NAMALWA (cell line): ENCODE data around the gene C20orf204.
A peak's percentile ranks its signal among the peaks of the same experiment; 100 is the strongest.

Source experiments
- DNase-seq: peaks from one replicate; pipeline ENCODE4 v3.0.0-alpha.2; 2015; ENCODE audit warnings: low spot score

Gene C20orf204

DNA sequence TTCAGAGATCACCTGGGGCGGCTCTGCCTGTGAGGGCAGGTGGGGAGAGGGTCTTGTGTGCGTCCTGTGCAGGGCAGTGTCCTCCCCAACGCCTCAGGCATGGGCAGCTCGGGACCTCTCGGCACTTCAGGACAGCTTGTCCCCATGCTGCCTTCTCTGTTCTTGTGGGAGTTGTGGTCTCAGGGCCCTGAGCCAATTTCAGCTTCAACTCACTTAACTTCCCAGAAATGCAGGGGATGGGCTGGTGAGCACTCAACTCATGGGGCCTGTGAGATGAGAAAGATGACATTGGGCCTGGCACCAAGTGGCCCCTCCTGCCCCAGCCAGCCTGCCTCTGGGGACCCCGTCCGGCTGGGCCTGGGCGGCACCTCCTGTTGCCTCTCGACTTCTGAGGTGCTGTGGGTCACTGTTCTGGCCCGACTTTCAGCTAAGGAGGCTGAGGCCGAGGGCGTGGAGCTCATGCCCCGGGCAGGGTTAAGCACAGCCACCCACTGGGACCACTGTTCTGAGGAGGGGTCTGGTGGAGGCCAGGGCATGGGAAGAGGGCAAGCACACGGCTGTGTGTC is 36.6 kb downstream of the C20orf204 start:
- DNase-seq = no peak

DNA sequence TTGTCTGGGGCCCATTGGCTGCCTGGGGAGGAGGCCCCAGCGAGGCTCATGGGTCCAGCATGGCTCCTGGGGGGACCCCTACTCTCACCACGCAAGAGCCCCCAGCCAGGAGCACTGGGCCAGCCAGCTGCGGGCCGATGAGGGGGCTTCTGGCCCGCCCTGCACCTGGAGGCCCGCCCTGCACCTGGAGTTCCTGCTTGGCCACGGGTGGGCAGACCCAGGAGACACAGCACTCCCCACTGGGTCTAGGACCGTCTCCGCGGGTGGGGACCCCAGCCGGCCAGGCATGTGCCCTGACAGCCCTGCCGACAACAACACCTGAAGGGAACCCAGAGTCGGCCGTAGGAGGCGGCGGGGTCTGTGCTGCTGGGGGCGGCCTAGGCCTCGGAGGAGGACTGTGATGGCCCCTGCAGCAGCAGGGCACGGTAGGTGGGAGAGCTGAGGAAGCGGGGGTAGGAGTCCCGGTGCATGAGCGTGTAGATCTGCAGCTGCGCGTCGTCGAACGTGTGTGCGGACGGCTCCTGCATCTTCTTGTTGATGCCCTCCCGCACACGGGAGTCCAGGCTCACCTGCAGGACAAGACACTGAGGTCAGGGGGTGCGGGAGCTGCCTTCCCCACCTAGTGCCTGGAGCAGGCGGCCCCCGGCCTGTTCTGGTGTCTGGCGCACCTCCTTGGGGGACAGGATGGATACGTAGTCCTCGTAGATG is 37.6 kb downstream of the C20orf204 start:
- no peak for DNase-seq

DNA sequence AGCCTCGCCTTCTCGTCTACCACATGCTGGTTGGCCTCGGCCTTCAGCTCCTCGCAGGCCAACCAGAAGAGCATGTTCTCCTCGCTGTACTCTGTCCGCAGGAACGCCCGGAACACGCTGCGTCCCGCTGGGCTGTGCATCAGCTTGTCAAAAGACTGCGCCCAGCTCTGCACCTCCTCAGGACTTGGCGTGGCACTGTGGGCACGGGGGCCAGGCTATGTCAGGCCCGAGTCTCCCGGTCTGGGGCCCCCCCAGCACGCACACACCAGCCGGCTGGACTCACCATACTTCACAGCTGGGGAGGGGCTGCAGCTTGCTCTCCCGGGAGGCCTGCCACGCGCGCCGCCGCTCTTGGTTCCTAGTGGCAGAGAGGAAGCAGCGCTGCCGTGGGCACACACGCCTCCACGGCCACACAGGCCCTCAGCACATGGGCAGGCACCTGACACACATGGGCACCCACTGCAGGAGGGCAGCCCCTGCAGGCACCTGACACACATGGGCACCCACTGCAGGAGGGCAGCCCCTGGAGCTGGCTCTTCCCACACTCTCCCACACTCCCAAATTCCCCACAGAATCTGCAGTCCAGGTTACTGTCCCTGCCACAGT is 38.3 kb downstream of the C20orf204 start:
- no peak for DNase-seq

DNA sequence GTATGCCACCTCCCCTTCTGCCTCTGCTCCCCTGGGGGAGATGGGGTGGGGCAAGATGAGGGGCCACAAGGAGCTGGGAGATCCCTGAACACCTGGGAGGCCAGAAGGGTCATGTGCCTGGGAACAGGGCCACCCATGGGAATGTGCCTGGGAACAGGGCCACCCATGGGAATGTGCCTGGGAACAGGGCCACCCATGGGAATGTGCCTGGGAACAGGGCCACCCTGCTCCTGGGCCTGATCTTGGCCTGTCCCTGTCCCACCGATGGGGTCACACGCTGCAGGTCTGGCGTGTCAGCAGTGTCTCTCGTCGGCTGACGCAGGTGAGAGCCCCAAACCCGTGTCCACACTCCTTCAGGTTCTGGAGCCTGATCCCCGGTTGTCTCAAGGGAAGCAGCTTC is 39.0 kb downstream of the C20orf204 start:
- no peak for DNase-seq

DNA sequence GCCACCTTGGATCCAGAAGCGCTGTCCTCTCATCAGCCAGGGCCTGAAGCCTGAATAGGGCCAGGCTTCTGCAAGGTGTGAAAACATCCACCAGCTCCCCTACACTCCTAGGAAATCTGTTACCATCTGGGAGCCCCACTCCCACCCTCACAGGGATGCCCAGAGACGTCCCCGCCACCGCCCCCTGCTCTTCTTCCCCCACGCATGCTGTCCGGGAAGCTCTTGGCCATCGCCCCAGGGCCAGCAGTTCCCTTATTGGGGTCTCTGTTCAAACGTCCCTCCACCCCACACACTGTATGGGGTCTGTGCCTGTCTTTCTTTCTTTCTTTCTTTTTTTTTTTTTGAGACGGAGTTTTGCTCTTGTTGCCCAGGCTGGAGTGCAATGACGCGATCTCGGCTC is 39.6 kb downstream of the C20orf204 start:
- DNase-seq = no peak

DNA sequence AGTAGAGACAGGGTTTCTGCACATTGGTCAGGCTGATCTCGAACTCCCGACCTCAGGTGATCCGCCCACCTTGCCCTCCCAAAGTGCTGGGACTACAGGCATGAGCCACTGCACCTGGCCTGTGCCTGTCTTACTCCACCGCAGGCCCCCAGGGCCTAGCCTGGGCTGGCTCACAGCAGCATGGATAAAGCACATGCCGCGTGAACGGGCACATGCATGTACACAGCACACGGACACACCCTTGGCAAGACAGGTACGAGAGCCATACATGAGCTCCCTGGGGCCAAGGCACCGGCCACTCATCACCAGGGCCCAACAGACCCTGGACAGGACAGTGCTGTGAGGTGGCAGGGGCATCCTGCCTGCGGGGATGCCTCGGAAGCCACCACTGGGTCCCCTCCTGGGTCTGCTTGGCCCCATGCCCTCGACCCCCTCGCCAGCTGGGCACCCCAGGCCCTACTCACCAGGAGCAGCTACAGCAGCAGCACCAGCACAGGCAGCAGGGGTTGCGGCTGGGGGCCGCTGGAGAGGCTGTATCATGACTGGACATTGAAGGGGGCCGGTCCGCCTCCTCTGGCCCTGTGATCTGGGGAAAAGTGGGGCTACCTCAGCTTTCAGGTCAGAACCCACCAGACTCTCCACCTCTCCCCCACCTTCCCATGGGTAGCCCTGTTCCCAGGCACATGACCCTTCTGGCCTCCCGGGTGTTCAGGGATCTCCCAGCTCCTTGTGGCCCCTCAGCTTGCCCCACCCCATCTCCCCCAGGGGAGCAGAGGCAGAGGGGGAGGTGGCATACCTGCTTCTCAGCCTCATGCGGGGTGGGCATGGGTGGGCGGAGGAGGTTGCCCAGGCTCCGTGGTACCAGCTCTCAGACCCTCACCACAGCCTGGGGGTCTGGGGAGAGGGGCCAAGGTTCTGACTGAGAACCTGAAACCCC is 40.3 kb downstream of the C20orf204 start:
- DNase-seq = no peak

DNA sequence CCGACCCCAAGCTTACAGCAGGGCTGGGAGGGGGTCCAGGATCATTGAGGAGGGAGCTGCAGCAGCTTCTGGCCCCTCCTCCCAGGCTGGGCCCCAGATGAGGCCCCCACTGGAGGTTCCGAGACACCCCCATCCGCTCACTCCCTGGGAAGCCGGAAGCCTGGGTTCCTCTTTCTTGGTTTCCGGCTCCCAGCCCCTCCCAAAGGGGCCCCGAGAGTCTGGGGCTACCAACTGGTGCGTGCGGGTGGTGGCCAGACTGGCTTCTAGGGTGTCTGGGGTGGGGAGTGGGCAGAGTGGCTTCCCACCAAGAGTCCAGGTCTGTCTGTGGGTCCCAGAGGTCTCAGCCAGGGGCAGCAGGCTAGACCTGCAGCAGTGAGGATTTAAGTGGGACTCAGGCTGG is 41.1 kb downstream of the C20orf204 start:
- DNase-seq = peak; percentile 78

DNA sequence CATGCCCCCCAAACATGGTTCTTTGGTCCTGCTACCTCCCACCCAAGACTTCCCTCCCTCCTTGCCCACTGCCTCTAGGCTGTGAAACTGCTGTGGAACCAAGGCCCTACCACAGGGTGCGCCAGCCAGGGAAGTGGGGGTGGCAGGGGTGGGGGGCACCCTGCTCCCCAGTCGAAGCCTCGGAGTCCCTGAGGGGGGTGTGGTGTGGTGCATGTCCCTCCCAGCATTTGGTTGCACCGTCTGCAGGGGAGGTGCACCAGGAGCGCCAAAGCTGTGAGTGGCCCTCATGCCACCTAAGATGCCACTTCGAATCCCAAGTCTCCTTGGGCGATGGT is 41.5 kb downstream of the C20orf204 start:
- no peak for DNase-seq

DNA sequence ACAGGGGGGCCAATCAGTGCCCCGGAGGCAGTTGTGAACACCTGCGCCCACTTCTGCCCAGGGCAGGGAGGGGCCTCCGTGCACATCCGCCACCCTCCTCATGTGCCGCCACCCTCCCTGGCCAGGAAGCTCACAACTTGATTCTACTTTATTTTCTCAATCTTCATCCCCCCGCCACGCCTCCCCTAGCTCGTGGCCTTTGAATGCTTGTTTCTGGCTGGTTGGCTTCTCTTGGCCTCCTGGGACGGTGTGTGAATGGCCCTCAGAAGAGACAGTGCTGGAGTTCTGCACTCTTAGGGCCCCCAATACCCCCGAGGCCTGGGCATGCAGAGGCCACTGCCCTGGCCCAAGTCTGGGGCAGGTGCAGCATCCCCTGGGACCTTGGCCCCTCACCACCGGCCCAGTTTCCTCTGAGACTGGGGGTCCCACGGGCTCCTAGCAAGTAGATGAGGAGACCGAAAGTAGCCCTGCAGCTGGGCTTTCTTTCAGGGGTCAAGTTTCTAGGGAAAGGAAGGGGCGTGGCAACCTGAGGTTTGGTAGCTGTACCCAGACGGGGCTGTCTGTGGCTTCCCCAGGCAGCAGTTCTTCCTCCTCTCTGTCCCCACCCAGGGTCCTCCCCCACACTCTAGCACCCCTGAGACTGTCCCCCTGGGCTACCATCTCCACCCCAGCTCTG is 42.0 kb downstream of the C20orf204 start:
- DNase-seq = peak; percentile 95

DNA sequence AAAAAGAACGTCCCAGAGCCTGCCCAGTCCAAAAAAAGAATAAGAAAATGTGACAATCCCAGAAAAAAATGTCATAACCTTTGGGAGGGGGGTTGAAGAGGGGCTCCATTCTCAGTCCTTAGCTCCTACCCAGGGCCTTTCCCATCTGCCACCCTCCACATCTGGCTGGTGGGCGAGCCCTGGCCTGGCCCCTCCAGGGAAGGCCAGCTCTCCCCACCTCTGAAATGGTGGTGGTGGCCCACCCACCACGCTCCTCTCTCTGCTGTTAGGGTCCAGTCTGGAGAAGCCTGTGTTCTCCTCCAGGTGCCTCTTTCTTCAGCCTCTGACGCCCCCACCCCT is 42.9 kb downstream of the C20orf204 start:
- no peak for DNase-seq

DNA sequence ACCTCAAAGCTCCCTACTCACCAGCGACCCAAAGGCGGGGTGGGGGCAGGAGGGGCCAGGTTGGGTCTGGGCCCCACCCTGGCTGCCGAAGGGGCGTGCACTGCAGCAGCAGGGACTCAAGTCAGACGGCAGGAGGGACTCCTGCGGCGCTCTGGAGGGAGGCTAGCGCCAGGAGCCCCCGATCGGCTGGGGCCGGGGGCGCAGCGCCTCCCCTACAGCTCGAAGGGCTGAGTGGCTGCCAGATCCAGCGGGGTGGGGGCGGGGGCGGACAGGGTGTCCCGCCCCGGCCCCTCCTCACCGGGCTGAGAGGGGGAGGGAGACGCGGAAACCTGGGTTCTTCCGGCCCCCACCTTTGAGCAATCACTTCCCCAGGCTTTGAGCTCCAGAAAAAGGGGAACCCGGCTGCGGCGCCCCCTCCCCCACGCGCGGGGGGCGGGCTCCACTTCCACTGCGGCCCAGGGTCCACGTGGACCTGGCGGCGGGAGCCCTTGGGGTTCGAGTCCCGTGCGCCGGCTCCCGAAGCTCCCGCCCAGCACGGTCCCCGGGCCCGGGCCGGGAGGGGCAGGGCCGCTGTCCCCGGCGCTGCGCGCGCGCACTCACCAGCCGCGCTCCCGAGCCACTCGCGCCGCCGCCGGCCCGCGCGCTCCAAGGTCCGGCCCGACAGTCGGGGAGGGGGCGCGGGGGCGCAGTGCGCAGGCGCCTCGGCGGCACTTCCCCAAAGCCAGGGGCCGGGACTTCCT is 43.5 kb downstream of the C20orf204 start, which contains the start of gene RGS19:
Gene RGS19 (minus strand): TSS at position 246 of the 740 bp plus-strand sequence. CDS start 2,632 bp downstream, outside the sequence.
- peak; percentile 84 for DNase-seq

DNA sequence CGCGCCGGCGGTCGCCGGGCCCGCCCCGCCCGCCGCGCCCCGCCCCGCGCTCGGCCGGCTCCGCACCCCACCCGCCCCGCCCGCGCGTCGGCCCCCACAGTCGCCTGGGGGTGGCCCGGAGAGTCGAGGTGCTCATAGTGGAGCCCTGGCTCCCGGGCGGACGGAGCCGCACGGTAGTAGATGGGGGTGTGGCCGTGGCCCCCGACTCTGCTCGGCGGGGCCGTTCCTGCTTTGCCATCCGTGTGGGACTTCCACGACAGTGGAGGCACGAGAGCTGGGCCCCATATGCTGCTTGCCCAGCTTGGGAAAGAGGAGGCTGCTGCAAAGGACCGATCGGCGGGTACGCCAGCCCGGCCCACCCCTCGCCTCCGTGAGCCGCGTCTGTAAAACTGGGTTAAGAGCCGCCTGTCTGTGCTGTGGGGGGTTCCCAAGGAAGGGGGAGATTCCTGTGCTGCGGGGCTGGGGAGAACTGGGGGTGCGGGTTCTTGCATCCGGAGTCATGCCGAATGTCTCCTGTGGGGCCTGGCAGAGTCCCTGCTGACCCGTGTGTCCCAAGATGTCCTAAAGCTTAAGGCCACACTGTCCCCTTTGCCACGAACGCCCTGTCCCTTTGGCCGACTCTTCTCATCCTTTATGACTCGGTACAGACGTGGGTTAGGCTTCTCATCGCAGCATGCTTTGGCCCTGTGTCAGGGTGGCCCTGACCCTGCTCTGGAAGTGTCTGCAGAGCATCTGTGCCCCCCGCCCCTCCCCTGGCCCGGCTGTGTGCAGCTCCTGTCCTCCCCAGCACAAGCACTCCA is 44.2 kb downstream of the C20orf204 start, which contains the start of gene OPRL1:
Gene OPRL1 (plus strand): TSS at position 70 of the 800 bp plus-strand sequence. CDS start 12,639 bp downstream, outside the sequence.
- peak; percentile 53 for DNase-seq

DNA sequence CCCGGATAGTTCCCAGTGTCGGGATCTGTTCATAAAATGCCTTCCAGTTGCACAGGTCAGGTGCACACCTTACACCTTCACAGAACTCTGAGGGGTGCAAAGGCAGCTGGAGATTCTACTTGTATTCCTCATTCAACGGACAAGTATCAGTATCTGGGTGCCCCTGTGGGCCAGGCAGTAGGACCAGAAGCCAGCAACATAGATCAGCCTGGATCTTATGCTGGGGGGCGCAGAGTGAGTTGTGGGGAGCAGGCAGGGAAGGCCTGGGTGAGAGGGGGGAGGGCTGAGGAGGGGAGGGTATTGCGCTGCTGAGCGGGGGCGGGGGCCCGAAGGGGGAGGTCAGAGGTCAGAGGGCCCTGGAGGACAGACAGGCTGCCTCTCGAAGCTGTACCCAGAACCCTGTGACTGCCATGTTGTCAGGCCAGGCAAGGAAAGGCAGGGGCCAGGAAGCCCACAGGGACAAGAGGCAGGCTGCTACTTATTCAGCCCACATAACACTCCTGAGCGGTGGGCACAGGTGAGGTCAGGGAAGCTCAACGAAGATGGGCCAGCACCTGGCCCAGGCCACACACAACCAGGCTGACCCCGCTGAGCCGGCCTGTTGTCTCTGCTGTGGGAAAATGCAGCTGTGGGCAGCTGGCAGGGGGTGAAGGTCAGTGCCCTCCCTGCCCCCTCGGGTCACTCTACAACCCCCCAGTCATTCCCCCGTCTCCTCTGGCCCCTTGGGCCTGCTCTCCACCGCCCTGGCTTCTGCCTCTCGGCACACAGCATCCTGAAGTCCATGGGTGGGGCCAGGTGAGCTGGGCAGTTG is 45.0 kb downstream of the C20orf204 start:
- DNase-seq = no peak

DNA sequence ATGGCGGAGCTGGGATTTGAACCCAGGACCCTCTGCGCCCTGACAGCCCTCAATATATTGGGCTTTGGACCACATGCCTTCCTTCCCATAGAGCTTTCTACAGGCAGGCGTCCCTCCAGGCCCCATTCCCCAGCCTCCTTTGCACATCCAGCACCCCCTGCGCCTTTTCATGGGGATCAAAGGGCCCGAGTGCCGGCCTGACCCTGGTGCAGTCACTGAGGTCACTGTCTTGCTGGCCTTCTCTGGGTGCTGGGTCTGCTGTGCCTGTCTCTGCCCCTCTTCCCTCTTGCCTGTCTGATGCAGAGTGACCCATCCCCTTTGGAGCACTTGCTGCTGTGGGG is 45.6 kb downstream of the C20orf204 start:
- DNase-seq = no peak

DNA sequence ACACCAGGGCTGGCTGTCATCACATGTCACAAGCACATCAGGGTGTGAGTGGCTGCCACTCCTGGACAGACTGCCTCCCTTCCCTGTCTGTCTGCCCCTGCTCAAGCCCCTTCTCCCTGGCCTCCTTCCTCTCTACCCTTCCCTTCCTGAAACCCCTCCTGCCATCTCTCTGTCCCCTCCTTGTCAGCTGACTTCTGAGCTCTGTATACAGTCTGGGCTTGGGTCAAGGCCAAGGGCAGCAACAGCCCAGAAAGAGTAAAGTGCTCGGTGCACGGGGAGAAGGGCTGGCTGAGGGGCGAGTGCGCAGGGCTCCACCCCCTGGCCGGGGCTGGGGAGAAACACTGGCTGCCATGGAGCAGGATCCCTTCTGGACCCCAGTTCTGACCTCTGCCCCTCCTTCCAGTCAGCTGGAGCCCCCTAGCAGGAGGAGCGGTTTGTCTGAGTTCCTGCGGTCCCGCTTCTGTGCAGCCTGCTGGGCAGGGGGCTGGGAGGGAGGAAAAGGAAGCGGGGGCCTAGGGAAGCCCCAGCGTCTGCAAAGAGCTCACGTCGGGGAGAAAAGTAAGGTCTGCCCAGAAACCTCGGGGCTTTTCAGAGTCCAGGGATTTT is 46.2 kb downstream of the C20orf204 start:
- DNase-seq = no peak

DNA sequence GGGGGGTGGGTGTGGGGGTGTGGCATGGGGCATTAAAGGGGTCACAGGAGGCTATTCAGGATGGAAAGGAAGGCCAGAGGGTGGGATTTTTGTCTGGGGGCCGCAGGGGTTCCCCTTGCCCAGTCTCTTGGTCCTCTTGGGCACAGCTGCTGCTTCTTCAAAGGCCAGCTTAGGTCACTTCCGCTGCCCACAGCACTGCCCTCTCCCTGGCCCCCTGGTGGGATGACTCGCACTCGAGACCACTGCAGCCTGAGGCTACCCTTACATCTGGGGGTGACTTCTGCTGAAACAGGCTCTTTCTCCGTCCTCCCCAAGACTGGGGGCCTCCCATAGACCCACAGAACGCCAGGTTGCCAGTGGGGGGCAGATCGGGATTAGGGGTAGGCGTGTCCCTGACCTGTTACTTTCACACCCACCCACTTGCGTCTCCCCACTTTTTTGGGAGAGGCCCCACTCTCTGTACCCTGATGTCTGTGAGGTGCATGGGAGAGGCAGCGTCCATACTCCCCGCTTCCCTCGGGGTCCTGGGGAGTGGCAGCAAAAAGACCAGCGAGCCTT is 46.9 kb downstream of the C20orf204 start:
- DNase-seq = no peak

DNA sequence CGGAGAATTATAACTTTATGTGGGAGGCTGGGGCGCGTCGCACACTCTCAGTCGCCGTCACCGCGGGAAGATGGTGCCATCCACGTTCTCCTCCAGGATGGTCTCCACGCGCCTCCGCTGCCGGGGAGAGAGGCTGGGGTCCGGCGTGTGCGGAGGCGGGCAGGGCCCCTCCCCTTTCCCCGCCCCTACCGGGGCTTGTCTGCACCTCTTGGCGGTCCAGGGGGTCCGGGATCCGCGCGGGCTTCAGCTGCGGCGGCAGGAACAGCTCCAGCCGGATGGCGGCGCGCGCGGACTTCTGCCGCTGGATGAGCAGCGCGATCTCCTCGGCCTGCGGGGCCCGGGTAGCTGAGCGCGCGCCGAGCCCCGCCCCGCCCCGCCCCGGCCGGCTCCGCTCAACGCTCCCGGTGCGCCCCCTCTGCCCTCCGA is 47.4 kb downstream of the C20orf204 start:
- DNase-seq = peak; percentile 71

DNA sequence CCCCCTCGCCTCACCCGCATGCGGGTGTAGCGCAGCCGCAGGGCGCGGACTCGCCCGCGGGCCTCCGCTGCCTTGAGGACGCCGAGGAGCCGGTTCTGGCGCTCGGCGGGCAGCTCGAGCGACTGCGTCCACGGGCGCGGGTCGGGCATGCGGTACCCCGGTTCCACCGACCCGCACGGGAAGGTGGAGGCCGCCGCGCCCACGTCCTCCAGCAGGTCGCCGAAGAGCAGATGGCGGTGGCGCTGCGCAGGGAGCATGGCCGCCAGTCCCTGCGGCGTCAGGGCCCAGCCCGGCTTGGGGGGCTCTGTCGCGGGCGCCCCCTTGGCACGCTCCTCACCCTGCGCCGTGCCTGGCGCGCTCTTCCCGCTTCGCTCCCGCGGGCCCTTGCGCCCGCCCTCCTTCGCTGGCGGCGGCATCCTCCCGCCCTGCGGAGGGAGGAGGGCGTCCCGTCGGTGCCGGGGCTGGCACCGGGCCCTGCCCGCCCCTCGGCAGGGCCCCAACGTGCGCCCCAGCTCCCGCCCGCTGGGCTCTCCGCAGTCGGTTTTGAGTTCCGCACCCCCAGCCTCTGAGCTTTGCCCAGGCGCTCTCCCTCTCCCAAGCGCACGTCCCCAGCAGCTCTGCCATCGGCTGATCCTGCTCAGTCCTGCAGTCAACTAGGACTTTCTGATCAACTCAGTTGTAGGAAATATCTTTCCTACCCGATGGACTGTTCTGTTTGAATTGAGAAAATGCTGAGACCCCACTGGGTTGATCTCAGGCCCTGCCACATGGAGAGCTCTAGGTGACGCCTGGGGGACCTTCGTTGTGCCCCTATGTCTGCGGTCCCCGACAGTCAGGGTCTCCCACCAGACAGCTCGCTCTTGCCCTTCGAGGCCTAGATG is 48.1 kb downstream of the C20orf204 start, which contains the start of gene LKAAEAR1:
Gene LKAAEAR1 (minus strand): TSS at position 595 of the 881 bp plus-strand sequence. CDS start 179 bp downstream, at position 416.
- no peak for DNase-seq
